CD14-positive monocyte (primary cell): ENCODE measurements around the gene CIITA. TPM values are rescaled to one million over a fixed set of nuclear protein-coding genes. Genes with fewer than 3 reads are reported as not detected.

Source experiments
- DNase-seq, 3 donors: peaks; one replicate each; pipeline ENCODE4 v3.0.0-alpha.2; 2011 to 2022
- H2AFZ ChIP-seq: 2 replicates; pipeline ENCODE4 v1.6.0; 2012; ENCODE audit warnings: mild to moderate bottlenecking, low read depth, low read length, inconsistent platforms; ENCODE audit not compliant: insufficient read depth, poor library complexity, severe bottlenecking
- H3K27ac ChIP-seq, 2 donors: 1 replicate in 1 of 2; 2 replicates in 1 of 2; pipeline ENCODE4 v1.5.1; 2012 to 2013; ENCODE audit warnings: low read length in 2 of 2, control low read depth in 1 of 2, inconsistent platforms in 1 of 2, low read depth in 1 of 2, mild to moderate bottlenecking in 1 of 2
- H3K27me3 ChIP-seq, 2 donors: one replicate each; pipeline versions ENCODE4 v1.6.0 to v1.6.1; 2011 to 2013; ENCODE audit warnings: low read length in 2 of 2; ENCODE audit not compliant: control insufficient read depth in 2 of 2, insufficient read depth in 2 of 2
- H3K36me3 ChIP-seq, 2 donors: replicated peaks in 1 of 2; 1 replicate in 1 of 2; 2 replicates in 1 of 2; pipeline versions ENCODE4 v1.5.1 to v1.6.1; 2012 to 2013; ENCODE audit warnings: low read length in 2 of 2, control low read depth in 1 of 2, inconsistent platforms in 1 of 2, mild to moderate bottlenecking in 1 of 2; ENCODE audit not compliant: insufficient read depth in 2 of 2, control insufficient read depth in 1 of 2
- H3K4me1 ChIP-seq, 2 donors: 1 replicate in 1 of 2; 2 replicates in 1 of 2; pipeline versions ENCODE4 v1.5.1 to v1.6.1; 2012 to 2013; ENCODE audit warnings: low read length in 2 of 2, control low read depth in 1 of 2, inconsistent platforms in 1 of 2, mild to moderate bottlenecking in 1 of 2, moderate library complexity in 1 of 2; ENCODE audit not compliant: insufficient read depth in 2 of 2, control insufficient read depth in 1 of 2
- H3K4me2 ChIP-seq: replicated peaks from 2 replicates; pipeline ENCODE3; 2012; ENCODE audit warnings: low read length, moderate library complexity, mild to moderate bottlenecking; ENCODE audit not compliant: poor library complexity, severe bottlenecking; ENCODE audit errors: extremely low read depth
- H3K4me3 ChIP-seq, 3 experiments: fragments of 200-600 bp in 1 of 3; sonication (generic) in 1 of 3; replicated peaks in 1 of 3; 1 replicate in 2 of 3; 2 replicates in 1 of 3; pipeline ENCODE4 v1.5.1; 2011 to 2013; ENCODE audit warnings: low read length in 3 of 3, mild to moderate bottlenecking in 3 of 3, control low read depth in 2 of 3, low read depth in 2 of 3, inconsistent platforms in 1 of 3, moderate library complexity in 1 of 3
- H3K79me2 ChIP-seq: 2 replicates; pipeline ENCODE4 v1.6.0; 2012; ENCODE audit warnings: mild to moderate bottlenecking, control low read depth, inconsistent platforms, low read length, moderate library complexity; ENCODE audit not compliant: insufficient read depth
- H3K9ac ChIP-seq: 2 replicates; pipeline ENCODE4 v1.6.0; 2017; ENCODE audit warnings: low read length, mild to moderate bottlenecking; ENCODE audit not compliant: insufficient read depth, poor library complexity, severe bottlenecking
- H3K9me3 ChIP-seq, 2 donors: replicated peaks in 1 of 2; 1 replicate in 1 of 2; 2 replicates in 1 of 2; pipeline versions ENCODE4 v1.5.1 to v1.6.1; 2012 to 2013; ENCODE audit warnings: low read length in 2 of 2, control low read depth in 1 of 2; ENCODE audit not compliant: control insufficient read depth in 1 of 2, insufficient read depth in 1 of 2
- H4K20me1 ChIP-seq: 2 replicates; pipeline ENCODE4 v1.6.0; 2012; ENCODE audit warnings: mild to moderate bottlenecking, low read length, control low read depth, moderate library complexity; ENCODE audit not compliant: insufficient read depth
- H3K27ac Mint-ChIP-seq, 7 donors: one replicate each; pipeline ENCODE4 v1.8.0; 2020; ENCODE audit warnings: mild to moderate bottlenecking in 7 of 7, mixed read lengths in 7 of 7, moderate library complexity in 6 of 7, inconsistent platforms in 2 of 7
- H3K27me3 Mint-ChIP-seq, 3 donors: one replicate each; pipeline ENCODE4 v1.8.0; 2021 to 2022; ENCODE audit warnings: low read depth in 3 of 3, mild to moderate bottlenecking in 3 of 3, mixed read lengths in 3 of 3, moderate library complexity in 3 of 3, inconsistent platforms in 1 of 3
- H3K36me3 Mint-ChIP-seq, 2 donors: one replicate each; pipeline ENCODE4 v1.8.0; 2020; ENCODE audit warnings: mixed read lengths in 2 of 2, inconsistent platforms in 1 of 2, mild to moderate bottlenecking in 1 of 2
- H3K4me1 Mint-ChIP-seq: one replicate; pipeline ENCODE4 v1.8.0; 2020; ENCODE audit warnings: mild to moderate bottlenecking, mixed read lengths
- H3K4me3 Mint-ChIP-seq, 2 donors: one replicate each; pipeline ENCODE4 v1.8.0; 2020; ENCODE audit warnings: mild to moderate bottlenecking in 2 of 2, mixed read lengths in 2 of 2, moderate library complexity in 1 of 2
- H3K9me3 Mint-ChIP-seq, 7 donors: one replicate each; pipeline ENCODE4 v1.8.0; 2020 to 2022; ENCODE audit warnings: mixed read lengths in 7 of 7, mild to moderate bottlenecking in 6 of 7, moderate library complexity in 6 of 7, inconsistent platforms in 2 of 7
- WGBS: methylation state at CpG from one replicate; pipeline ENCODE4 v1.1.5; 2013; ENCODE audit warnings: missing lambda C conversion rate; ENCODE audit not compliant: insufficient coverage; 5-methylcytosine and 5-hydroxymethylcytosine counted together
- intact Hi-C, 2 donors: fragments of 100-400 bp; cut with micrococcal nuclease; formaldehyde crosslinking; loops; one replicate each; pipeline versions ENCODE4 v1.15.0 to v1.15.1; 2023
- polyA plus RNA-seq, 3 donors: library from polyadenylated mRNA; depleted of rRNA in 1 of 3; unstranded in 2 of 3; stranded (reverse) in 1 of 3; fragments of 300-500 nt in 2 of 3; fragments of >200 nt in 1 of 3; fragmentation: Illumina TruSeq in 2 of 3; gene quantifications; 1 replicate in 2 of 3; 2 replicates in 1 of 3; pipeline ENCODE4 v1.2.3, GENCODE V29; 2012 to 2021
- TF ChIP-seq, protein P1 (sequence below): fragments of 200-600 bp; IDR thresholded peaks from one replicate; pipeline ENCODE4 v1.8.0; 2022; ENCODE audit warnings: antibody characterized with exemption, mild to moderate bottlenecking

The CIITA gene
- polyA plus RNA-seq, 3 donors: 15.6 to 178 (median 22.1) TPM

GRCh38 chr16:10939649-10940234 is 62.7 kb downstream of the CIITA start:
- TF ChIP-seq, protein P1, sequence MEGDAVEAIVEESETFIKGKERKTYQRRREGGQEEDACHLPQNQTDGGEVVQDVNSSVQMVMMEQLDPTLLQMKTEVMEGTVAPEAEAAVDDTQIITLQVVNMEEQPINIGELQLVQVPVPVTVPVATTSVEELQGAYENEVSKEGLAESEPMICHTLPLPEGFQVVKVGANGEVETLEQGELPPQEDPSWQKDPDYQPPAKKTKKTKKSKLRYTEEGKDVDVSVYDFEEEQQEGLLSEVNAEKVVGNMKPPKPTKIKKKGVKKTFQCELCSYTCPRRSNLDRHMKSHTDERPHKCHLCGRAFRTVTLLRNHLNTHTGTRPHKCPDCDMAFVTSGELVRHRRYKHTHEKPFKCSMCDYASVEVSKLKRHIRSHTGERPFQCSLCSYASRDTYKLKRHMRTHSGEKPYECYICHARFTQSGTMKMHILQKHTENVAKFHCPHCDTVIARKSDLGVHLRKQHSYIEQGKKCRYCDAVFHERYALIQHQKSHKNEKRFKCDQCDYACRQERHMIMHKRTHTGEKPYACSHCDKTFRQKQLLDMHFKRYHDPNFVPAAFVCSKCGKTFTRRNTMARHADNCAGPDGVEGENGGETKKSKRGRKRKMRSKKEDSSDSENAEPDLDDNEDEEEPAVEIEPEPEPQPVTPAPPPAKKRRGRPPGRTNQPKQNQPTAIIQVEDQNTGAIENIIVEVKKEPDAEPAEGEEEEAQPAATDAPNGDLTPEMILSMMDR: no peak
- no peak for DNase-seq
- H4K20me1 ChIP-seq: peaks cover 79% of the 10 kb centered on the region
- intact Hi-C loops: loop anchor here (5.0 to 10.0 kb wide), 3 partner anchors 195 to 975 kb away; partner anchors contain the start of genes NUBP1 (in 2 of the 2) and GSPT1 (in 1 of the 2)
- no peaks in the 10 kb centered on the region for H3K9me3 ChIP-seq
- peak overlapping the region in 1 of 3 experiments; percentile 27 for H3K4me3 ChIP-seq
- H3K4me1 ChIP-seq: peaks cover 66 to 84% of the 10 kb centered on the region in 2 donors
- no peaks in the 10 kb centered on the region for H3K27me3 ChIP-seq
- Mint-ChIP-seq H3K4me3 (no peak overlapping the region), H3K9me3 (peaks cover 0 to 2% (median 0%) of the 10 kb centered on the region in 7 donors), H3K27ac (peak overlapping the region in 1 of 7 donors; percentile 18), H3K27me3 (peaks cover 2 to 7% (median 4%) of the 10 kb centered on the region in 3 donors), H3K4me1 (peaks cover 73% of the 10 kb centered on the region), H3K36me3 (peaks cover 8 to 17% of the 10 kb centered on the region in 2 donors)
- H3K79me2 ChIP-seq: peaks cover 34% of the 10 kb centered on the region
- H3K4me2 ChIP-seq: no peak overlapping the region
- no peak overlapping the region for H3K27ac ChIP-seq
- peaks cover 0 to 10% of the 10 kb centered on the region in 2 donors for H3K36me3 ChIP-seq
- H3K9ac ChIP-seq: no peak overlapping the region
- 96% methylated on average over 4 of the region's 7 CpGs for WGBS
- no peak overlapping the region for H2AFZ ChIP-seq

GRCh38 chr16:10940501-10941079 is 63.6 kb downstream of the CIITA start:
- DNase-seq: no peak
- no peaks in the 10 kb centered on the region for H3K27me3 ChIP-seq
- WGBS: 46% methylated on average over 8 of the region's 8 CpGs
- H3K27me3 Mint-ChIP-seq: peaks cover 2 to 7% (median 4%) of the 10 kb centered on the region in 3 donors
- peak overlapping the region; percentile 54 for H3K9ac ChIP-seq
- H3K36me3 ChIP-seq: peaks cover 0 to 2% of the 10 kb centered on the region in 2 donors
- H3K4me3 ChIP-seq: peak overlapping the region in 2 of 3 experiments; percentile 33 to 83
- H3K4me1 Mint-ChIP-seq: peaks cover 80% of the 10 kb centered on the region
- H2AFZ ChIP-seq: no peak overlapping the region
- peaks cover 0 to 2% (median 0%) of the 10 kb centered on the region in 7 donors for H3K9me3 Mint-ChIP-seq
- no peaks in the 10 kb centered on the region for H3K9me3 ChIP-seq
- H4K20me1 ChIP-seq: peaks cover 79% of the 10 kb centered on the region
- H3K79me2 ChIP-seq: peaks cover 43% of the 10 kb centered on the region
- peaks cover 74 to 92% of the 10 kb centered on the region in 2 donors for H3K4me1 ChIP-seq
- TF ChIP-seq, protein P1: no peak
- H3K27ac Mint-ChIP-seq: peak overlapping the region in 3 of 7 donors; percentile 19 to 80 (median 46)
- no peak overlapping the region for H3K27ac ChIP-seq
- intact Hi-C loops: loop anchor here (10.0 kb wide), 2 partner anchors 196 to 974 kb away; partner anchors contain the start of genes GSPT1 (in 1 of the 2) and NUBP1 (in 1 of the 2)
- H3K4me2 ChIP-seq: peak overlapping the region; percentile 83
- H3K36me3 Mint-ChIP-seq: peaks cover 6 to 11% of the 10 kb centered on the region in 2 donors
- H3K4me3 Mint-ChIP-seq: peak overlapping the region; percentile 83 to 91
